ENCODE measurements around the gene ARID1B. TPM values are rescaled to one million over a fixed set of nuclear protein-coding genes. Genes with fewer than 3 reads are reported as not detected.

The ARID1B gene
- total and polyA plus RNA-seq, 2 of the 4 experiments (the other 2 are of a cell fraction), result 14.5 to 20.1 TPM

DNA sequence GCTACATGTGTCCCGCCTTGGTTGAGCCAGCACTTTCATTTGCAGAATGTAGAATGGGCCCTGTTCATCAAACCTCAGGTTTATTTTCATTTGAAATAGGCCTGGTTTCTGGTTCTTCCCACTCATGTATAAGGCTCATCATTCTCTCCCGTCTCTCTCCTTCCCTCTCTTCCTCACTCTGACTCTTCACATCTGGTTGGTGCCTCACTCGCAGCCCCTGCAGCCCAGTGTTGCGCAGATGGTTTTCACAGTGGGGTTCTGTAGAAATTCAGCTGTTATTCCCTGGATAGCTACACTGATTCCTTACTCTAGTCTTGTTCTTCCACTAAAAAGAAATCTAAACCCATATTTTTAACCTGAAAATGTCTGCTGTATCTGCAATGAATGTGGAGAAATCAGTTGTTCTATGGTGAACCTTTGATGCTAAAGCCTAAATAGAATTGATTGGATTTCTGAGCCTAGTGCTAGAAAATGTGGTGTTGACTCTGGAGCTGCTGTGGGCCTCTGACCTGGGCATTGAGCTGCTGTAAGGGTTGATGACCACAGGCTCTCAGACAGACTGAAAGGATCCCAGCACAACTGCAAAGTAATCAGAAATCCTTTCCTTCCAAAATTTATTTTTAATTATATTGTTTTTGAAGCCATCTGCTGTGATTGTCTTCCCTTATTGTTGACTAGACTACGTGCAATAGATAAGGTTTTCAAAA lies 395.8 kb downstream of the ARID1B start:
- Histone ChIP-seq H3K9me3 (ENCODE audit: control insufficient read depth, insufficient read depth, low read length) (no peaks in the 10 kb centered on the region), H3K9me1 (ENCODE audit: insufficient read depth, low read length) (peaks cover 9% of the 10 kb centered on the region; the same call in 1 of the 2 replicates), H2AK5ac (ENCODE audit: low read depth, low read length) (no peak overlapping the region), H3K27ac (ENCODE audit: insufficient read depth, low read length) (no peak overlapping the region), H3K4me3 (ENCODE audit: insufficient read depth, low read depth, low read length) (no peak overlapping the region), H3K14ac (replicated peaks; ENCODE audit: low read depth, low read length) (no peak overlapping the region), H3K56ac (ENCODE audit: extremely low read depth, insufficient read depth, low read length) (no peak overlapping the region), H3K27me3 (ENCODE audit: control insufficient read depth, insufficient read depth, low read length) (no peaks in the 10 kb centered on the region), H2AFZ (replicated peaks; ENCODE audit: low read length, poor library complexity) (no peak overlapping the region), H2BK120ac (ENCODE audit: low read depth, low read length) (no peak overlapping the region), H3K18ac (ENCODE audit: low read depth, low read length) (no peak overlapping the region), H4K8ac (ENCODE audit: low read depth in 2 of 2, low read length in 2 of 2) (no peak overlapping the region), H2AK9ac (replicated peaks; ENCODE audit: low read depth, low read length, poor library complexity) (no peak overlapping the region), H2BK20ac (ENCODE audit: low read depth, low read length) (no peak overlapping the region), H3K36me3 (ENCODE audit: control insufficient read depth, insufficient read depth, low read length) (peaks cover 16% of the 10 kb centered on the region), H3K4ac (ENCODE audit: low read depth, low read length) (no peak overlapping the region), H4K5ac (ENCODE audit: low read depth, low read length) (no peak overlapping the region), H2BK5ac (ENCODE audit: low read depth, low read length, poor library complexity, severe bottlenecking) (no peak overlapping the region), H3K23ac (ENCODE audit: low read depth, low read length) (no peak overlapping the region), H4K20me1 (ENCODE audit: insufficient read depth, low read length) (no peaks in the 10 kb centered on the region), H3K9ac (ENCODE audit: low read depth, low read length) (no peak overlapping the region), H3K79me1 (ENCODE audit: low read depth in 1 of 2, low read length in 2 of 2) (peaks cover 0 to 4% of the 10 kb centered on the region in 2 experiments; a peak in 2 of 4 replicates), H2BK15ac (ENCODE audit: low read depth, low read length) (no peak overlapping the region), H3K4me2 (ENCODE audit: low read depth, low read length) (no peak overlapping the region), H4K91ac (ENCODE audit: insufficient read depth, low read depth, low read length) (no peak overlapping the region), H3K4me1 (ENCODE audit: control insufficient read depth, insufficient read depth, low read length) (0 out of 2 replicates have a peak, but pooled peaks cover 1% of the 10 kb centered on the region)
- CTCF ChIA-PET, result interaction anchor here (0.9 kb wide), 1 partner anchor 11 kb away, joined by 3 read pairs; no protein-coding TSS in a partner anchor
- no TSS peak for BruUV-seq (replicated peaks)
- intact Hi-C loops (cut with micrococcal nuclease), result no loop called here
- in situ Hi-C loops (cut with MboI; ENCODE audit: low sequenced_read_pairs), result no loop called here
- ATAC-seq (ENCODE audit: low read depth) (no peak), DNase-seq (no peak)
- POLR2A ChIA-PET (ENCODE audit: unreplicated experiment), result interaction anchor here (0.6 kb wide), 2 partner anchors 9 to 60 kb away, joined by 3 to 5 read pairs; no protein-coding TSS in a partner anchor
- WGBS, 2 experiments (ENCODE audit: extremely low coverage in 2 of 2, insufficient read length in 1 of 2), result 80% methylated on average over 1 of the region's 5 CpGs; no CpG with 5 or more reads in 1 of the 2 experiments
- TF ChIP-seq NFE2L2 (IDR thresholded peaks at IDR 0.05; ENCODE audit: low read depth, low read length) (no peak), MXI1 (IDR thresholded peaks at IDR 0.05; ENCODE audit: borderline replicate concordance, low read depth, low read length) (no peak), MAFK (IDR thresholded peaks at IDR 0.05; ENCODE audit: low read depth, low read length) (no peak)
- TF ChIP-seq, protein P1, sequence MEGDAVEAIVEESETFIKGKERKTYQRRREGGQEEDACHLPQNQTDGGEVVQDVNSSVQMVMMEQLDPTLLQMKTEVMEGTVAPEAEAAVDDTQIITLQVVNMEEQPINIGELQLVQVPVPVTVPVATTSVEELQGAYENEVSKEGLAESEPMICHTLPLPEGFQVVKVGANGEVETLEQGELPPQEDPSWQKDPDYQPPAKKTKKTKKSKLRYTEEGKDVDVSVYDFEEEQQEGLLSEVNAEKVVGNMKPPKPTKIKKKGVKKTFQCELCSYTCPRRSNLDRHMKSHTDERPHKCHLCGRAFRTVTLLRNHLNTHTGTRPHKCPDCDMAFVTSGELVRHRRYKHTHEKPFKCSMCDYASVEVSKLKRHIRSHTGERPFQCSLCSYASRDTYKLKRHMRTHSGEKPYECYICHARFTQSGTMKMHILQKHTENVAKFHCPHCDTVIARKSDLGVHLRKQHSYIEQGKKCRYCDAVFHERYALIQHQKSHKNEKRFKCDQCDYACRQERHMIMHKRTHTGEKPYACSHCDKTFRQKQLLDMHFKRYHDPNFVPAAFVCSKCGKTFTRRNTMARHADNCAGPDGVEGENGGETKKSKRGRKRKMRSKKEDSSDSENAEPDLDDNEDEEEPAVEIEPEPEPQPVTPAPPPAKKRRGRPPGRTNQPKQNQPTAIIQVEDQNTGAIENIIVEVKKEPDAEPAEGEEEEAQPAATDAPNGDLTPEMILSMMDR (conservative IDR thresholded peaks at IDR 0.05; ENCODE audit: low read depth, low read length), result no peak
- dilution Hi-C loops (cut with HindIII; ENCODE audit: low sequenced_read_pairs, unreplicated experiment), result no loop called here

Measured in IMR-90 (cell line).